IMR-90 (cell line): ENCODE results near the gene COL27A1. TPM values are rescaled to one million over a fixed set of nuclear protein-coding genes. Genes with fewer than 3 reads are reported as not detected.

ENCODE experiments used
- ATAC-seq: fragments of 200-7000 bp; cut with Tn5 transposase; 2 replicates; pipeline ENCODE4 v1.9.1; 2020; ENCODE audit warnings: low read depth, mild to moderate bottlenecking, moderate library complexity
- BruUV-seq: library from RNA; stranded (reverse); fragments of 400-500 nt; replicated peaks from 2 replicates; lab custom pipeline; 2021; lab: Mats Ljungman, UMichigan
- CTCF ChIA-PET: fragments of 300-600 bp; formaldehyde crosslinking; extraction: SDS; loops from one replicate; lab custom pipeline; 2021; ENCODE audit warnings: antibody characterized with exemption; lab: Yijun Ruan, JAX
- POLR2A ChIA-PET: fragments of 300-600 bp; sonication (Branson Sonifier 250); formaldehyde crosslinking; loops from one replicate; lab custom pipeline; 2022; ENCODE audit warnings: antibody characterized with exemption; ENCODE audit not compliant: unreplicated experiment; lab: Charles Lee
- DNase-seq: peaks from one replicate; pipeline ENCODE4 v3.0.0; 2013
- H2AFZ ChIP-seq: replicated peaks from 2 replicates; pipeline ENCODE3; 2013; ENCODE audit warnings: low read length, mild to moderate bottlenecking; ENCODE audit not compliant: poor library complexity
- H2AK5ac ChIP-seq: 2 replicates; pipeline ENCODE4 v1.6.1; 2013; ENCODE audit warnings: low read depth, low read length, inconsistent platforms
- H2AK9ac ChIP-seq: replicated peaks from 2 replicates; pipeline ENCODE3; 2013; ENCODE audit warnings: mild to moderate bottlenecking, low read depth, low read length, moderate library complexity; ENCODE audit not compliant: poor library complexity
- H2BK120ac ChIP-seq: 2 replicates; pipeline ENCODE4 v1.6.1; 2013; ENCODE audit warnings: low read depth, low read length, inconsistent platforms
- H2BK15ac ChIP-seq: 3 replicates; pipeline ENCODE4 v1.6.1; 2013; ENCODE audit warnings: low read depth, low read length, inconsistent platforms
- H2BK20ac ChIP-seq: 2 replicates; pipeline ENCODE4 v1.6.1; 2013; ENCODE audit warnings: low read depth, mild to moderate bottlenecking, inconsistent platforms, low read length, moderate library complexity
- H2BK5ac ChIP-seq: 2 replicates; pipeline ENCODE4 v1.6.1; 2013; ENCODE audit warnings: mild to moderate bottlenecking, low read depth, low read length, inconsistent platforms; ENCODE audit not compliant: poor library complexity, severe bottlenecking
- H3K14ac ChIP-seq: replicated peaks from 2 replicates; pipeline ENCODE4 v1.6.1; 2013; ENCODE audit warnings: low read depth, low read length, inconsistent platforms
- H3K18ac ChIP-seq: 2 replicates; pipeline ENCODE4 v1.6.1; 2013; ENCODE audit warnings: low read depth, low read length, control low read depth
- H3K23ac ChIP-seq: 2 replicates; pipeline ENCODE4 v1.6.1; 2013; ENCODE audit warnings: low read depth, low read length, inconsistent platforms
- H3K27ac ChIP-seq: 2 replicates; pipeline ENCODE4 v1.5.1; 2013; ENCODE audit warnings: mild to moderate bottlenecking, control low read depth, low read length; ENCODE audit not compliant: insufficient read depth
- H3K27me3 ChIP-seq: 2 replicates; pipeline ENCODE4 v1.6.1; 2013; ENCODE audit warnings: low read length; ENCODE audit not compliant: control insufficient read depth, insufficient read depth
- H3K36me3 ChIP-seq: 2 replicates; pipeline ENCODE4 v1.6.1; 2013; ENCODE audit warnings: low read length, mixed read lengths; ENCODE audit not compliant: control insufficient read depth, insufficient read depth
- H3K4ac ChIP-seq: 2 replicates; pipeline ENCODE4 v1.6.1; 2013; ENCODE audit warnings: low read depth, low read length, inconsistent platforms
- H3K4me1 ChIP-seq: 2 replicates; pipeline ENCODE4 v1.6.1; 2013; ENCODE audit warnings: low read length, mixed read lengths; ENCODE audit not compliant: control insufficient read depth, insufficient read depth
- H3K4me2 ChIP-seq: 2 replicates; pipeline ENCODE4 v1.6.1; 2013; ENCODE audit warnings: low read depth, mild to moderate bottlenecking, control low read depth, low read length, moderate library complexity
- H3K4me3 ChIP-seq: 2 replicates; pipeline ENCODE4 v1.5.1; 2013; ENCODE audit warnings: low read depth, mild to moderate bottlenecking, control low read depth, low read length, moderate library complexity; ENCODE audit not compliant: insufficient read depth
- H3K56ac ChIP-seq: 2 replicates; pipeline ENCODE4 v1.6.1; 2013; ENCODE audit warnings: low read length, inconsistent platforms; ENCODE audit not compliant: insufficient read depth; ENCODE audit errors: extremely low read depth
- H3K79me1 ChIP-seq, 2 experiments: 2 replicates each; pipeline ENCODE4 v1.6.1; 2013; ENCODE audit warnings: low read length in 2 of 2, inconsistent platforms in 1 of 2, low read depth in 1 of 2
- H3K9ac ChIP-seq: 2 replicates; pipeline ENCODE4 v1.6.1; 2013; ENCODE audit warnings: low read depth, low read length, control low read depth
- H3K9me1 ChIP-seq: 2 replicates; pipeline ENCODE4 v1.6.1; 2013; ENCODE audit warnings: low read length, inconsistent platforms; ENCODE audit not compliant: insufficient read depth
- H3K9me3 ChIP-seq: 2 replicates; pipeline ENCODE4 v1.6.1; 2013; ENCODE audit warnings: low read length; ENCODE audit not compliant: control insufficient read depth, insufficient read depth
- H4K20me1 ChIP-seq: 2 replicates; pipeline ENCODE4 v1.6.1; 2013; ENCODE audit warnings: low read length, inconsistent platforms; ENCODE audit not compliant: insufficient read depth
- H4K5ac ChIP-seq: 2 replicates; pipeline ENCODE4 v1.6.1; 2013; ENCODE audit warnings: mild to moderate bottlenecking, low read depth, low read length, control low read depth
- H4K8ac ChIP-seq, 2 experiments: 2 replicates each; pipeline ENCODE4 v1.6.1; 2013; ENCODE audit warnings: low read depth in 2 of 2, low read length in 2 of 2, control low read depth in 1 of 2, inconsistent platforms in 1 of 2
- H4K91ac ChIP-seq: 2 replicates; pipeline ENCODE4 v1.6.1; 2013; ENCODE audit warnings: low read depth, low read length, inconsistent platforms; ENCODE audit not compliant: insufficient read depth
- MXI1 ChIP-seq: IDR thresholded peaks from 2 replicates; pipeline ENCODE4 v1.6.1; 2012; ENCODE audit warnings: low read depth, mild to moderate bottlenecking, low read length, moderate library complexity, borderline replicate concordance
- WGBS, 2 experiments: methylation state at CpG; one replicate each; pipeline versions ENCODE4 v1.1.5 to v1.1.7; 2013; ENCODE audit warnings: missing lambda C conversion rate in 2 of 2; ENCODE audit not compliant: insufficient read length in 1 of 2; ENCODE audit errors: extremely low coverage in 2 of 2; 5-methylcytosine and 5-hydroxymethylcytosine counted together
- dilution Hi-C: fragments of 300-500 bp; cut with HindIII; formaldehyde crosslinking; loops from one replicate; pipeline ENCODE4 v1.14.3; 2018; ENCODE audit warnings: low sequenced_read_pairs; ENCODE audit not compliant: unreplicated experiment
- in situ Hi-C: fragments of 300-500 bp; cut with MboI; formaldehyde crosslinking; loops from 3 replicates; pipeline ENCODE4 v1.14.3; 2019; ENCODE audit warnings: low sequenced_read_pairs, inconsistent platforms, mixed read lengths
- intact Hi-C: fragments of 100-400 bp; cut with micrococcal nuclease; formaldehyde crosslinking; loops from 2 replicates; pipeline ENCODE4 v1.10.0; 2022
- polyA plus RNA-seq, 3 experiments: library from polyadenylated mRNA; depleted of rRNA; stranded (reverse); fragments of >200 nt; gene quantifications; 2 replicates each; pipeline ENCODE4 v1.2.3, GENCODE V29; 2012; ENCODE audit warnings: low replicate concordance in 1 of 3
- total RNA-seq: library from RNA; depleted of rRNA; stranded (reverse); fragments of >200 nt; gene quantifications from 2 replicates; pipeline ENCODE4 v1.2.3, GENCODE V29; 2012
- TF ChIP-seq, protein P1 (sequence below): fragments of 150-350 bp; IDR thresholded peaks from 2 replicates; pipeline ENCODE4 v1.6.1; 2016; ENCODE audit warnings: low read depth, mild to moderate bottlenecking, low read length, moderate library complexity, borderline replicate concordance

Gene COL27A1
- total and polyA plus RNA-seq, 2 of the 4 experiments (the other 2 are of a cell fraction) = 3.2 to 18.3 TPM

DNA sequence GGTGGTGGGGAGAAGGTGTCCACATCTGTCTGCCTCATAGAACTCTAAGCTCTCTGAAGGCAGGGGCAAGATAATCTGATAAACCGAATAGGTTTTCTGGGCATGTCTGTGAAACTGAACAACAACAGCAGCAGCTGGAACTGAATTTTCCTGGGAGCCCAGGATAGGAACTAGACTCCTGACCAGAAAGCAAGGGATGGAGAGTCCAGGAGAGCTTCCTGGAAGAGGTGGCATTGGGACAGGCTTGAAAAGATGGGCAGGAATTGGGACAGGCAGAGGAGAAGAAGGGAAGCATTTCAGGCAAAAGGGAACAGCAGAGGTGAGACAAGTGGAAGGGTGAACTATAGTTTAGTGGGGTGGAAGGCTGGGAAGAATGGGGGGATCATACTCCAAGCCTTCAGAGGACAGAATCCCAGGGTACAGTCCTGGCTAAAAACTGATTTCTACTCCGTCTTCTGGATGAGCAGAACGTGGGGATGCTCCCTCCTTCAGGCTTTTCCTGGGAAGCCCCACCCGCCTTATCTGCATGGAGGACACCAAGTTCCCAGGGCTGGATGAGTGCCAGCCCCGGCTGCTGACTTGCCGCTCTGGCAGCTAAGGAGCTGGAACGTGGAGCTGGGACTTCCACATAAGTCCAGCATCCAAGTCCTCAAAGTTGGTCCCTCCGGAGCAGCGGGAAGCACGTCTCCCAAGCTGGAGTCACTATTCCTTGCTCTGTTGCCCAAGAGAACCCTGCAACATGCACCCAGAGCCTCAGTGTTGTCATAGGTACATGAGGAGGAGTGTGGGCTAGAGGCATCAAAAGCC, 42.4 kb upstream of the COL27A1 start:
- H2BK120ac ChIP-seq = 0 out of 2 replicates have a peak overlapping the region, but pooled peaks have one; percentile 9
- 25% methylated on average over 4 of the region's 10 CpGs; no CpG with 5 or more reads in 1 of the 2 experiments for WGBS, 2 experiments
- peak overlapping the region; percentile 68 for H2AK9ac ChIP-seq
- no peaks in the 10 kb centered on the region; the same call in 1 of the 2 replicates for H3K9me1 ChIP-seq
- dilution Hi-C loops (no loop called here), in situ Hi-C loops (loop anchor here (5.0 kb wide), 1 partner anchor 179 kb away; no protein-coding TSS in a partner anchor), intact Hi-C loops (no loop called here)
- H3K4me3 ChIP-seq = no peak overlapping the region
- 0 out of 2 replicates have a peak overlapping the region, but pooled peaks have one; percentile 62 for H3K23ac ChIP-seq
- TF ChIP-seq MXI1 = no peak
- TF ChIP-seq, protein P1, sequence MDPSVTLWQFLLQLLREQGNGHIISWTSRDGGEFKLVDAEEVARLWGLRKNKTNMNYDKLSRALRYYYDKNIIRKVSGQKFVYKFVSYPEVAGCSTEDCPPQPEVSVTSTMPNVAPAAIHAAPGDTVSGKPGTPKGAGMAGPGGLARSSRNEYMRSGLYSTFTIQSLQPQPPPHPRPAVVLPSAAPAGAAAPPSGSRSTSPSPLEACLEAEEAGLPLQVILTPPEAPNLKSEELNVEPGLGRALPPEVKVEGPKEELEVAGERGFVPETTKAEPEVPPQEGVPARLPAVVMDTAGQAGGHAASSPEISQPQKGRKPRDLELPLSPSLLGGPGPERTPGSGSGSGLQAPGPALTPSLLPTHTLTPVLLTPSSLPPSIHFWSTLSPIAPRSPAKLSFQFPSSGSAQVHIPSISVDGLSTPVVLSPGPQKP = no peak
- peak overlapping the region; percentile 20; the same call in 1 of the 2 replicates for H3K4ac ChIP-seq
- H2BK20ac ChIP-seq = no peak overlapping the region
- no peak overlapping the region for H3K56ac ChIP-seq
- no peaks in the 10 kb centered on the region for H3K36me3 ChIP-seq
- H4K20me1 ChIP-seq = no peaks in the 10 kb centered on the region; the same call in 1 of the 2 replicates
- H3K79me1 ChIP-seq = no peaks in the 10 kb centered on the region
- H3K27ac ChIP-seq = no peak overlapping the region
- no peak overlapping the region for H3K4me2 ChIP-seq
- no peak overlapping the region for H4K5ac ChIP-seq
- ATAC-seq (peak; percentile 16; the same call in 1 of the 2 replicates), DNase-seq (peak; percentile 75)
- no peak overlapping the region for H2BK5ac ChIP-seq
- CTCF ChIA-PET = interaction anchor here (1.4 to 1.8 kb wide), 2 partner anchors 42 to 159 kb away, joined by 4 read pairs; partner anchors contain the start of gene COL27A1
- H4K91ac ChIP-seq = no peak overlapping the region
- H4K8ac ChIP-seq = no peak overlapping the region
- peaks cover 24% of the 10 kb centered on the region for H3K27me3 ChIP-seq
- no peak overlapping the region for H3K18ac ChIP-seq
- no TSS peak for BruUV-seq
- peaks cover 9% of the 10 kb centered on the region for H3K4me1 ChIP-seq
- peak overlapping the region; percentile 53; the same call in 1 of the 2 replicates for H2AK5ac ChIP-seq
- no peak overlapping the region for H3K9ac ChIP-seq
- H3K14ac ChIP-seq = no peak overlapping the region
- POLR2A ChIA-PET = no interaction called here
- H2AFZ ChIP-seq = peak overlapping the region; percentile 67
- H2BK15ac ChIP-seq = no peak overlapping the region
- H3K9me3 ChIP-seq = no peaks in the 10 kb centered on the region
